Measurements from ENCODE around the gene GRAMD1B.
A peak's percentile ranks its signal among the peaks of the same experiment; 100 is the strongest.

The GRAMD1B gene

DNA sequence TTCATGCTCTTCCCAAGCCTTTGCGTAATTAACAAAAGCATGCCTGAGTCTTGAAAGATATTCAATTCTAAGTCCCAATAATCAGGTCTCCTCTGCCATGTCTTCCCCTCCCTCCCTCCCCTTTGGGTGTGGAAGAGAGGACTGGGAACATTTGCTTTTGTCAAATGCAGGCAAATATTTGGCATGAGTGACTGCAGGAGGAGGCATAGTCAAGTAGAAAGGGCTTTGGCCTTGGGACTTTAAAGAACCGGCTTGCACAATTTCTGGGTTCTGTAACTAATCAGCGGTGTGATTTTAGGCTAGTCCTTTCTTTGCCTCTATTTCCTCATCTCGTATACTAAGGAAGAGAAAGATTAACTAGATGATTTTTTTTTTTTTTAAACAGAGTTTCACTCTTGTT lies 164.9 kb downstream of the GRAMD1B start:
- no peak for DNase-seq

DNA sequence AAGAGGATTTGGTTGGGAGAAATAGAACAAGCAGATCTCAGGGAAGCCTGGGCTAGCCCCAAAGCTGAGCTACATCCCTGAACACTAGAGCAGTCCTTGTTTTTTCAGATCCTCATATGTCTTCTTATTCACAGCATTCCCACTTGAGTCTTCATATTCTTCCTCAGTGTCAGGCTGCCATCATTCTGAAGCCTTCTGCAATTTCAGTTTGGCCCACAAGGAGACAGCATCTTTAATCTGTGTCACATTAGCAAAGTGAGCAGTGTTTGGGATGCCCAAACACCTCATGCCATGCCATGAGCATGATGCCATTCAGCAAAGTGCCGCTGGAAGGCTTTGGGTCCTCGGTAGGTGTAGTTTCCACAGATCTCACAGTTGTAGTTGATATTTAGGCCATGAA lies 167.8 kb downstream of the GRAMD1B start:
- no peak for DNase-seq

- no peak for DNase-seq
These were observed 171.1 kb downstream of the GRAMD1B start for GRCh38 chr11:123601136-123601535.

- DNase-seq = no peak
These were observed 171.7 kb downstream of the GRAMD1B start for GRCh38 chr11:123601743-123602142.

- DNase-seq = no peak
These were observed 173.6 kb downstream of the GRAMD1B start for GRCh38 chr11:123603666-123604065.

GRCh38 chr11:123607781-123608180 lies 177.7 kb downstream of the GRAMD1B start:
- no peak for DNase-seq

- DNase-seq = no peak
These were observed 178.3 kb downstream of the GRAMD1B start for GRCh38 chr11:123608371-123608770.

GRCh38 chr11:123608945-123609344 lies 178.9 kb downstream of the GRAMD1B start:
- DNase-seq = no peak

- DNase-seq = no peak
These were observed 181.6 kb downstream of the GRAMD1B start for GRCh38 chr11:123611698-123612097.

- DNase-seq = peak; percentile 29
These were observed 186.6 kb downstream of the GRAMD1B start for GRCh38 chr11:123616505-123617198.

GRCh38 chr11:123622576-123622975 lies 192.5 kb downstream of the GRAMD1B start:
- no peak for DNase-seq

DNA sequence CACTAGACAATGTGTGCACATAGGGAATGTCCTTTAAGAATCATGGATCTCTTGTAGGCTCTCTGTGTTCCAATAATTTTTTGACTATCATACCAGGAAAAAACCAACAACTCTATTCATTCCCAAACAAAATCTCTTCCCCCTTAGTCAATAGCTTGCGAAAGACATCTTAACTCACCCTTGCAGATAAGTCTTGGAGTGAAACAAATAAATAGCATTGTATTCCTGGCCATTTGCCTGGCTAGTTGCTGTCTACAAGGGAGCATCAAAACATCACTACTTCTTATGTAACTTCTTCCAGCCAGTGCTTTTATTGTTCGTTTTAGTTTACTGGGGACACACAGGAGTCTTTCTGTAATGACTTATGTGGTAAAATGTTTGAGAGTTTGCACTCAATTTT lies 194.9 kb downstream of the GRAMD1B start:
- no peak for DNase-seq

GRCh38 chr11:123628936-123629683 lies 199.0 kb downstream of the GRAMD1B start:
- no peak for DNase-seq

GRCh38 chr11:123630126-123630608 lies 200.1 kb downstream of the GRAMD1B start:
- DNase-seq = no peak

DNA sequence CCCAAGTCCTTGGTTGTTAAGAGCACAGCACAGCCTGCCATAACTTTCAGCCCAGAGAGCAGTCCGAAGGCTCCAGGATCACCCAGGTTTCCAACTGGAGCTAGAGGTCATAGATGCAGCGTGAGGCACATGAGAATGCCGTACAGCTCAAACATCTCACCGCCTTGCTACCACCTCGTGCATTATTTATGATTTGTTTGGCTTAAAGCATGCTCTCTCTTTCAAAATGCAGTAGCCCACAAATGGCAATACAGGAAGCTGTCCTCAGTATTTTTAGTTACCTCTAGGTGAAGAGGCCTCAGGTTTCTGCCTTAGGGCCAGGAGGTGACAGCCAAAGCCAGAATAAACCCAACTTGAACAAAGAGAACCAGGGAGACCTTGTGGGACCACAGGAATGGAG lies 210.0 kb downstream of the GRAMD1B start:
- no peak for DNase-seq

DNA sequence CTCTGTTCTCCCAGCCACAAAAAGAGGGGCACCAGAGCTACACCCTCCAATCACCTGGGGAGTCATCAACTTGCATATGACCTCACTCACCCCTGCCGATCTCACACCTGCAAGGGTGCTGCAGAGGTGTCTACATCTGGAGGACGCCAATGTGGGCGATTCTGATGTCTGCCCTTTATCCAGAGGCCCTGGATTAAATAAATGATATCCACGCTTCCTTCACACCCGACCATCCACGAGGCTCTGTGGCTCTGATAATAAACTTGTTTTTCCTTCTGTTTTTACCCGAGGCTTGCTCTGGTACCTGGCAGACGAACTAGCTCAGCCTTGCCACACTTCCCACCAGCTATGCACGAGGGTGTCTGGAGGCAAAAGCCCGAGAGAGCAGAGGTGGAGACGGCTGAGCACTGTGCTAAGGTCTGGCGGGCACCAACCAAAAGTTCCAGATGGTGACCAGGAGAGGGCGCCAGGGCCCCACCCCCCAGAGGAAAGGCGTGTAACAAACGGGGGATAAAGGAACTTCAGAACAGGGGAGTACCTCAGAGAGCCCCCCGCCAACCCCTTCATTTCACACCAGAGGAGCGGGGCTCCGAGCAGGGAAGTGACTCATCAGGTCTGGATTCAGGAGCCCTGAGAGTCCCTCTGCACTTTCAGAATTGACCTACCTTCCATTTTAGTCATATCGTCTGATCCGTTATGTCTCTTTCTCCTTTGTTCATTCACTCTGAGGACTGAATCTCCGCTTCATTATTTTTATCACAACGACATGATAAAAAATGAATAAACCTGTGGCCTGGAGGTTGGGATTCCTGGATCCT lies 210.8 kb downstream of the GRAMD1B start:
- DNase-seq = no peak

DNA sequence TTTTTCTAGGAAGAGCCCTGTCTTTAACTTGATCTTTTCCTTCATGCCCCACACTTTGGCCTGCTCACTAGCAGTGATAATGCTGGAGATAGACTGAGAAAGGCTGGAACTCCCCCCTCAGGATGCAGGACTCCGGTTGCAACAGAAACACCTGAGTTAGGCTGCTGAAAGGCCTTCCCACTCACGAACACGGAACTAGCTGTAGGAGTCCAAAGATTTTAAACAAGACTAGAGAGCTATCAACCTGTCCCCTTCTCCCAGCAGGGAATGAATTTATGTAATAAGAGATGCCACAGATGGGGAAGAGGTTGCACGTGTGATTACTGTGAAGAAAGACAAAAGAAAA lies 211.4 kb downstream of the GRAMD1B start:
- DNase-seq = no peak

- DNase-seq = no peak
These were observed 212.4 kb downstream of the GRAMD1B start for GRCh38 chr11:123642435-123642834.

DNA sequence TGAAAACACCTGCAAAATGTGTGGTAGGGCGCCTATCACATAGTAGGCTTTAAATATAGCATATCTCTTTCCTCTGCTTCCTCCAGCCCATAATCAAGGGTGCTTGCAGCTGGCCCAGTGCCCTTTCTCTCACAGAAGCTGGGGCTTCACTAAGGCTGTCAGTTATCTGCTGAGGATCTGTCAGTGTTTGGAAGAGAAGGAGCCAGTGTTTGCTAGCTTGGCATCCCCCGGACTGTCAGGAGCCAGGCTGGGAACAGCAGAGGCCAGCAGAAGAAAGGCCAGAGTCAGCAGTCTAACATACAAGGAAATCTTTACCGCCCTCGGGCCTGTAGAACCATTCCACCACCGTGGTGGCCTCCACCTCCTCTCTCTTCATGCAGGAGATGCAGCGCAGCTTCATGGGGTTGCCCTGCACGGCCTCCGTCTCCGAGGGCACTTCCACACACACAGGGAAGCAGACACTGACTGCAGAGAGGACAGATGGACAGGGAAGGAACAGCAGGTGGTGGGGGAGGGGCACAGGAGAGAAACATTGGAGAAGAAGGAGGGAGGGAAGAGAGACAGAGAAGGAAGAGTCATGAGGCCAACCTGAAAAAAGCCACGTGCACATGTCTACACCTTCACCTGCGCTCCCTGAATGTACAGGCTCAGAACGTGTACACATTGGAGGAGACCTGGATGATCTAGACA lies 215.4 kb downstream of the GRAMD1B start:
- no peak for DNase-seq

DNA sequence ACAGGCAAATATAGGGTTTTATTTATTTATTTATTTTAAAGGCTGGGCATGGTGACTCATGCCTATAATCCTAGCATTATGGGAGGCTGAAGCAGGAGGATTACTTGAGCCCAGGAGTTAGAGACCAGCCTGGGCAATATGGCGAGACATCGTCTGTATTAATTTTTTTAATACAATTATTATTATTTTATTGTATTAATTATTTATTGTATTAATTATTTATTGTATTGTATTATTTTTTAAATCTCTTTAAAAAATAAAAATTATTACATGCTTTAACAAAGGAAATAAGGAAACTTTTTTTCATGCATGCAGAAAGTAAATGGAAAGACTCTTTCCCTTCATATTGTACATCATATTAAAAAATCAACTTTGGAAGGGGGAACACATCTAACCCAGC lies 220.8 kb downstream of the GRAMD1B start:
- DNase-seq = no peak

DNA sequence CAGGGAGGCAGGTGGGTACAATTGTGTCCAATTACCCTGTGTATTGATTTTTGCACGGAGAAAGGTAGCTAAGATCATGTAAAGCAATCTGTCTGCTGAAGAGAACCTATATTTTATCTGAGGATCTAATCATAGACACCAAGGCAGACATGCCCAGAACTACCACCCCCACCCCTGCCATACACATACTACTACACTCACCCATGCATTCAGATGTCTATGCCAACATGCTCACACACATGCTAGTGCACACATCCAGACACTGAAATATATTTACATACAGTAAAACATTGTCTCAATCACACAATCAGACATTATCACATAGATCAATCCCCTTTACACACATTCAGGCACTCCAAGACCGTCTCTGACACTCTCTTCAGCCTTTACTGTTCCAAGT lies 222.5 kb downstream of the GRAMD1B start:
- DNase-seq = no peak

DNA sequence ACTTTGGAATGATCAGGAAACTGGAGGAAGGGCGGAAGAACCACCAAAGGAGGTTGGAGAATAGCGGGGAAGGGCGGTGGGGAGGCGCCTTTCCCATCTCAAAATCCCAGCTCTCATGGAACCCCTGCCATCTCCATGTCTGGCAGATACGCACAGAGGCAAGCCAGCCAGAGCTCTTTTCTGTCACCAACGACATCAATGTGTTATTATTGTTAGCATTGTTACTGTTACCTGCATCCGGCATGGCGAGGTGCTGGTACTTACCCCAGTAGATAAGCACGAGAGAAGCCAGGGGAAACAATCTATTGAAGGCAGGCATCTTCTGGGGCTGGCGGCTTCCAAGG lies 223.4 kb downstream of the GRAMD1B start:
- no peak for DNase-seq
